Loucy (cell line): ENCODE measurements around the gene RASA4.
"Not testable (repeated sequence)": the region's sequence is repeated elsewhere in the genome, so short reads cannot be mapped to it uniquely, and the experiment has no call there.

Source experiments
- H2AFZ ChIP-seq: fragments of 200-600 bp; sonication (generic); 2 replicates; pipeline ENCODE4 v1.6.0; 2016; ENCODE audit warnings: antibody characterized with exemption, mild to moderate bottlenecking, low read length, moderate library complexity
- H3F3A ChIP-seq: fragments of 200-600 bp; 2 replicates; pipeline ENCODE4 v1.6.0; 2016; ENCODE audit warnings: antibody characterized with exemption, low read depth, mild to moderate bottlenecking
- H3K27me3 ChIP-seq: fragments of 200-600 bp; sonication (generic); 2 replicates; pipeline ENCODE4 v1.6.1; 2014; ENCODE audit warnings: low read length, mild to moderate bottlenecking; ENCODE audit not compliant: insufficient read depth, poor library complexity, severe bottlenecking
- H3K36me3 ChIP-seq: fragments of 200-600 bp; sonication (generic); 2 replicates; pipeline ENCODE4 v1.6.1; 2016; ENCODE audit warnings: low read length; ENCODE audit not compliant: insufficient read depth
- H3K4me1 ChIP-seq: fragments of 200-600 bp; sonication (generic); 2 replicates; pipeline ENCODE4 v1.5.1; 2014; ENCODE audit warnings: low read length, mild to moderate bottlenecking; ENCODE audit not compliant: insufficient read depth, poor library complexity, severe bottlenecking
- H3K4me2 ChIP-seq: fragments of 200-600 bp; sonication (generic); 2 replicates; pipeline ENCODE4 v1.6.0; 2014; ENCODE audit warnings: antibody characterized with exemption, low read length, low read depth, mild to moderate bottlenecking; ENCODE audit not compliant: poor library complexity, severe bottlenecking
- H3K4me3 ChIP-seq: fragments of 200-600 bp; sonication (generic); 2 replicates; pipeline ENCODE4 v1.5.1; 2014; ENCODE audit warnings: low read length, mild to moderate bottlenecking, mixed read lengths; ENCODE audit not compliant: poor library complexity, severe bottlenecking
- H3K79me2 ChIP-seq: fragments of 200-600 bp; sonication (generic); 2 replicates; pipeline ENCODE4 v1.6.1; 2014; ENCODE audit warnings: low read length; ENCODE audit not compliant: insufficient read depth
- H3K9ac ChIP-seq: fragments of 200-600 bp; sonication (generic); 2 replicates; pipeline ENCODE4 v1.6.0; 2014; ENCODE audit warnings: mild to moderate bottlenecking, low read depth, low read length, moderate library complexity; ENCODE audit not compliant: poor library complexity, severe bottlenecking
- H3K9me2 ChIP-seq: fragments of 200-600 bp; sonication (generic); replicated peaks from 2 replicates; pipeline ENCODE4 v1.6.1; 2016; ENCODE audit warnings: low read depth, low read length, mixed read lengths
- H3K9me3 ChIP-seq: fragments of 200-600 bp; sonication (generic); 2 replicates; pipeline ENCODE4 v1.6.1; 2014; ENCODE audit warnings: mild to moderate bottlenecking, antibody characterized with exemption, low read length, low read depth; ENCODE audit not compliant: insufficient read depth
- H4K20me1 ChIP-seq: fragments of 200-600 bp; sonication (generic); 2 replicates; pipeline ENCODE4 v1.6.0; 2014; ENCODE audit warnings: antibody characterized with exemption, low read length, mild to moderate bottlenecking; ENCODE audit not compliant: insufficient read depth, poor library complexity, severe bottlenecking

Gene RASA4

GRCh38 chr7:102604431-102605145, 12.0 kb downstream of the RASA4 start:
- H3K79me2 ChIP-seq, H3K4me1 ChIP-seq, H3F3A ChIP-seq, H2AFZ ChIP-seq, H3K9me2 ChIP-seq, H3K9ac ChIP-seq, H4K20me1 ChIP-seq, H3K27me3 ChIP-seq, H3K9me3 ChIP-seq, H3K4me2 ChIP-seq, H3K36me3 ChIP-seq, H3K4me3 ChIP-seq: not testable (repeated sequence)

GRCh38 chr7:102602317-102602716, 14.2 kb downstream of the RASA4 start:
- not testable (repeated sequence) for H3K27me3 ChIP-seq, H3K9me2 ChIP-seq, H3K4me2 ChIP-seq, H3K36me3 ChIP-seq, H2AFZ ChIP-seq, H3F3A ChIP-seq, H3K4me1 ChIP-seq, H3K9me3 ChIP-seq, H3K9ac ChIP-seq, H3K79me2 ChIP-seq, H4K20me1 ChIP-seq, H3K4me3 ChIP-seq

- not testable (repeated sequence) for H3K9me2 ChIP-seq, H3K4me2 ChIP-seq, H3F3A ChIP-seq, H3K4me3 ChIP-seq, H3K9me3 ChIP-seq, H3K79me2 ChIP-seq, H2AFZ ChIP-seq, H3K36me3 ChIP-seq, H3K9ac ChIP-seq, H3K27me3 ChIP-seq, H3K4me1 ChIP-seq, H4K20me1 ChIP-seq
Observed at GRCh38 chr7:102599699-102600098, 16.9 kb downstream of the RASA4 start.

GRCh38 chr7:102596036-102596435, 20.5 kb downstream of the RASA4 start:
- not testable (repeated sequence) for H3K4me1 ChIP-seq, H3K9me2 ChIP-seq, H3F3A ChIP-seq, H3K79me2 ChIP-seq, H3K36me3 ChIP-seq, H2AFZ ChIP-seq, H3K4me3 ChIP-seq, H3K4me2 ChIP-seq, H3K27me3 ChIP-seq, H3K9me3 ChIP-seq, H3K9ac ChIP-seq, H4K20me1 ChIP-seq

- H3K4me3 ChIP-seq, H3K4me1 ChIP-seq, H3K79me2 ChIP-seq, H3K9me3 ChIP-seq, H3K4me2 ChIP-seq, H2AFZ ChIP-seq, H3K36me3 ChIP-seq, H3K9me2 ChIP-seq, H3F3A ChIP-seq, H3K27me3 ChIP-seq, H4K20me1 ChIP-seq, H3K9ac ChIP-seq: not testable (repeated sequence)
Observed at GRCh38 chr7:102593637-102594334, 22.8 kb downstream of the RASA4 start.

- not testable (repeated sequence) for H3K9me3 ChIP-seq, H3K4me2 ChIP-seq, H3K9me2 ChIP-seq
Observed at GRCh38 chr7:102592477-102593019, 24.0 kb downstream of the RASA4 start.

GRCh38 chr7:102589857-102590256, 26.7 kb downstream of the RASA4 start:
- not testable (repeated sequence) for H2AFZ ChIP-seq, H3K4me2 ChIP-seq, H3K9ac ChIP-seq, H3K27me3 ChIP-seq, H3K4me3 ChIP-seq, H3K79me2 ChIP-seq, H3F3A ChIP-seq, H4K20me1 ChIP-seq, H3K9me2 ChIP-seq, H3K36me3 ChIP-seq, H3K9me3 ChIP-seq, H3K4me1 ChIP-seq

More at GRCh38 chr7:102592477-102593019, 24.0 kb downstream of the RASA4 start:
- not testable (repeated sequence) for H3K36me3 ChIP-seq, H4K20me1 ChIP-seq, H2AFZ ChIP-seq, H3K27me3 ChIP-seq, H3K4me3 ChIP-seq, H3F3A ChIP-seq, H3K79me2 ChIP-seq, H3K4me1 ChIP-seq, H3K9ac ChIP-seq
